Duodenal mucosa (tissue), 2 donors: ENCODE data around the gene FIBCD1.

ENCODE experiments used
- H3K27ac ChIP-seq: one replicate; pipeline ENCODE4 v1.7.0; 2013; ENCODE audit warnings: low read depth, low read length
- H3K27me3 ChIP-seq, 2 donors: one replicate each; pipeline ENCODE4 v1.7.0; 2013; ENCODE audit warnings: low read length in 2 of 2, control low read depth in 1 of 2; ENCODE audit not compliant: insufficient read depth in 2 of 2, control insufficient read depth in 1 of 2
- H3K36me3 ChIP-seq, 2 donors: one replicate each; pipeline ENCODE4 v1.7.0; 2013; ENCODE audit warnings: low read length in 2 of 2, control low read depth in 1 of 2; ENCODE audit not compliant: insufficient read depth in 2 of 2, control insufficient read depth in 1 of 2
- H3K4me1 ChIP-seq, 2 donors: one replicate each; pipeline ENCODE4 v1.7.0; 2013; ENCODE audit warnings: low read length in 2 of 2, control low read depth in 1 of 2; ENCODE audit not compliant: insufficient read depth in 2 of 2, control insufficient read depth in 1 of 2
- H3K4me3 ChIP-seq, 2 donors: one replicate each; pipeline ENCODE4 v1.7.0; 2013; ENCODE audit warnings: low read length in 2 of 2, low read depth in 1 of 2
- H3K9ac ChIP-seq, 2 donors: one replicate each; pipeline ENCODE4 v1.7.0; 2013; ENCODE audit warnings: low read length in 2 of 2, low read depth in 1 of 2
- H3K9me3 ChIP-seq, 2 donors: one replicate each; pipeline ENCODE4 v1.7.0; 2013; ENCODE audit warnings: low read length in 2 of 2, control low read depth in 1 of 2; ENCODE audit not compliant: control insufficient read depth in 1 of 2

FIBCD1 gene

GRCh38 chr9:130930804-130931349, 8.2 kb downstream of the FIBCD1 start:
- H3K9ac ChIP-seq, result no peak overlapping the region
- no peaks in the 10 kb centered on the region for H3K36me3 ChIP-seq
- H3K27me3 ChIP-seq, result peaks cover 22 to 47% of the 10 kb centered on the region in 2 donors
- no peak overlapping the region for H3K4me3 ChIP-seq
- H3K27ac ChIP-seq, result no peak overlapping the region
- H3K4me1 ChIP-seq, result peaks cover 0 to 18% of the 10 kb centered on the region in 2 donors
- H3K9me3 ChIP-seq, result no peaks in the 10 kb centered on the region

GRCh38 chr9:130930132-130930803, 8.8 kb downstream of the FIBCD1 start:
- Histone ChIP-seq H3K9ac (no peak overlapping the region), H3K9me3 (no peaks in the 10 kb centered on the region), H3K27ac (no peak overlapping the region), H3K27me3 (peaks cover 17 to 44% of the 10 kb centered on the region in 2 donors), H3K36me3 (no peaks in the 10 kb centered on the region), H3K4me1 (peaks cover 0 to 13% of the 10 kb centered on the region in 2 donors), H3K4me3 (no peak overlapping the region)

GRCh38 chr9:130929571-130930038, 9.4 kb downstream of the FIBCD1 start:
- no peak overlapping the region for H3K4me3 ChIP-seq
- peaks cover 0 to 10% of the 10 kb centered on the region in 2 donors for H3K4me1 ChIP-seq
- H3K27me3 ChIP-seq, result peaks cover 12 to 39% of the 10 kb centered on the region in 2 donors
- H3K9ac ChIP-seq, result no peak overlapping the region
- H3K36me3 ChIP-seq, result no peaks in the 10 kb centered on the region
- H3K27ac ChIP-seq, result no peak overlapping the region
- H3K9me3 ChIP-seq, result no peaks in the 10 kb centered on the region

- H3K4me3 ChIP-seq, result no peak overlapping the region
- H3K9ac ChIP-seq, result no peak overlapping the region
- H3K27me3 ChIP-seq, result peaks cover 10 to 37% of the 10 kb centered on the region in 2 donors
- H3K4me1 ChIP-seq, result peaks cover 0 to 10% of the 10 kb centered on the region in 2 donors
- H3K27ac ChIP-seq, result no peak overlapping the region
- H3K9me3 ChIP-seq, result no peaks in the 10 kb centered on the region
- H3K36me3 ChIP-seq, result no peaks in the 10 kb centered on the region
Measured at GRCh38 chr9:130927995-130928900, 10.8 kb downstream of the FIBCD1 start.

- Histone ChIP-seq H3K36me3 (no peaks in the 10 kb centered on the region), H3K27me3 (peaks cover under 1 to 36% of the 10 kb centered on the region in 2 donors), H3K27ac (no peak overlapping the region), H3K9ac (no peak overlapping the region), H3K4me1 (peaks cover 0 to 10% of the 10 kb centered on the region in 2 donors), H3K9me3 (no peaks in the 10 kb centered on the region), H3K4me3 (no peak overlapping the region)
Measured at GRCh38 chr9:130927338-130927737, 11.7 kb downstream of the FIBCD1 start.

- H3K4me3 ChIP-seq, result no peak overlapping the region
- H3K27me3 ChIP-seq, result peaks cover 0 to 31% of the 10 kb centered on the region in 2 donors
- no peaks in the 10 kb centered on the region for H3K36me3 ChIP-seq
- H3K27ac ChIP-seq, result no peak overlapping the region
- no peaks in the 10 kb centered on the region for H3K9me3 ChIP-seq
- peaks cover 0 to 10% of the 10 kb centered on the region in 2 donors for H3K4me1 ChIP-seq
- no peak overlapping the region for H3K9ac ChIP-seq
Measured at GRCh38 chr9:130925050-130925678, 13.9 kb downstream of the FIBCD1 start.

- Histone ChIP-seq H3K9me3 (no peaks in the 10 kb centered on the region), H3K27ac (no peak overlapping the region), H3K27me3 (peaks cover 0 to 29% of the 10 kb centered on the region in 2 donors), H3K36me3 (no peaks in the 10 kb centered on the region), H3K4me1 (peaks cover 0 to 10% of the 10 kb centered on the region in 2 donors), H3K4me3 (no peak overlapping the region), H3K9ac (no peak overlapping the region)
Measured at GRCh38 chr9:130924448-130924788, 14.6 kb downstream of the FIBCD1 start.

GRCh38 chr9:130923611-130924447, 15.2 kb downstream of the FIBCD1 start:
- Histone ChIP-seq H3K27ac (no peak overlapping the region), H3K27me3 (peaks cover 0 to 35% of the 10 kb centered on the region in 2 donors), H3K36me3 (no peaks in the 10 kb centered on the region), H3K4me3 (no peak overlapping the region), H3K9me3 (no peaks in the 10 kb centered on the region), H3K9ac (no peak overlapping the region), H3K4me1 (peaks cover 0 to 9% of the 10 kb centered on the region in 2 donors)

GRCh38 chr9:130922893-130923610, 16.0 kb downstream of the FIBCD1 start:
- H3K9ac ChIP-seq, result no peak overlapping the region
- peaks cover 0 to 40% of the 10 kb centered on the region in 2 donors for H3K27me3 ChIP-seq
- H3K4me3 ChIP-seq, result no peak overlapping the region
- no peaks in the 10 kb centered on the region for H3K9me3 ChIP-seq
- no peak overlapping the region for H3K27ac ChIP-seq
- peaks cover 0 to under 1% of the 10 kb centered on the region in 2 donors for H3K4me1 ChIP-seq
- no peaks in the 10 kb centered on the region for H3K36me3 ChIP-seq
